ENCODE measurements around the gene ELOVL6. TPM values are rescaled to one million over a fixed set of nuclear protein-coding genes. Genes with fewer than 3 reads are reported as not detected.
"Not testable (repeated sequence)": the region's sequence is repeated elsewhere in the genome, so short reads cannot be mapped to it uniquely, and the experiment has no call there.

The ELOVL6 gene
- total RNA-seq, 2 experiments from 2014 or later = 1.6 to 2.9 TPM

- Histone ChIP-seq H3K4me3 (ENCODE audit: low read length) (no peak overlapping the region), H3K27me3 (ENCODE audit: control insufficient read depth in 1 of 2, insufficient read depth in 2 of 2, low read length in 2 of 2) (no peaks in the 10 kb centered on the region), H3K4me1 (ENCODE audit: insufficient read depth, low read length) (peaks cover 16% of the 10 kb centered on the region), H3K27ac (ENCODE audit: low read depth in 1 of 2, low read length in 2 of 2) (no peak overlapping the region), H3K36me3 (ENCODE audit: insufficient read depth, low read length) (no peaks in the 10 kb centered on the region), H3K9me3 (ENCODE audit: control insufficient read depth in 1 of 2, insufficient read depth in 1 of 2, low read length in 2 of 2) (no peaks in the 10 kb centered on the region)
- DNase-seq = no peak
- TF ChIP-seq CTCF (IDR thresholded peaks at IDR 0.05) = no peak
- H3K27ac Mint-ChIP-seq = no peak overlapping the region
- no peak for ATAC-seq (ENCODE audit: poor library complexity)
- POLR2A ChIA-PET = no interaction called here
- H3K4me1 Mint-ChIP-seq (ENCODE audit: low read depth) = peaks cover 21% of the 10 kb centered on the region
- no peaks in the 10 kb centered on the region for H3K9me3 Mint-ChIP-seq
- CTCF ChIA-PET = no interaction called here
- H3K27me3 Mint-ChIP-seq = no peaks in the 10 kb centered on the region
- H3K4me3 Mint-ChIP-seq = no peak overlapping the region
- intact Hi-C loops (cut with DNase I, micrococcal nuclease) = no loop called here
- H3K36me3 Mint-ChIP-seq (ENCODE audit: low read depth) = no peaks in the 10 kb centered on the region
These were observed 37.8 kb downstream of the ELOVL6 start for GRCh38 chr4:110160618-110161017.

GRCh38 chr4:110159541-110159940, 38.9 kb downstream of the ELOVL6 start:
- peaks cover 12% of the 10 kb centered on the region for H3K4me1 Mint-ChIP-seq (ENCODE audit: low read depth)
- Histone ChIP-seq H3K27ac (ENCODE audit: low read depth in 1 of 2, low read length in 2 of 2) (no peak overlapping the region), H3K36me3 (ENCODE audit: insufficient read depth, low read length) (no peaks in the 10 kb centered on the region), H3K4me3 (ENCODE audit: low read length) (no peak overlapping the region), H3K4me1 (ENCODE audit: insufficient read depth, low read length) (peaks cover 6% of the 10 kb centered on the region), H3K27me3 (ENCODE audit: control insufficient read depth in 1 of 2, insufficient read depth in 2 of 2, low read length in 2 of 2) (no peaks in the 10 kb centered on the region), H3K9me3 (ENCODE audit: control insufficient read depth in 1 of 2, insufficient read depth in 1 of 2, low read length in 2 of 2) (no peaks in the 10 kb centered on the region)
- intact Hi-C loops (cut with DNase I, micrococcal nuclease) = no loop called here
- no peak overlapping the region for H3K27ac Mint-ChIP-seq
- H3K27me3 Mint-ChIP-seq = no peaks in the 10 kb centered on the region
- no peak overlapping the region for H3K4me3 Mint-ChIP-seq
- no peak for TF ChIP-seq CTCF (IDR thresholded peaks at IDR 0.05)
- H3K9me3 Mint-ChIP-seq = no peaks in the 10 kb centered on the region
- no peaks in the 10 kb centered on the region for H3K36me3 Mint-ChIP-seq (ENCODE audit: low read depth)
- ChIA-PET CTCF (no interaction called here), POLR2A (no interaction called here)
- ATAC-seq (ENCODE audit: poor library complexity) (no peak), DNase-seq (no peak)

- intact Hi-C loops (cut with DNase I, micrococcal nuclease) = no loop called here
- no peak for DNase-seq
- no peak overlapping the region for H3K4me3 Mint-ChIP-seq
- no peak overlapping the region for H3K27ac Mint-ChIP-seq
- ChIA-PET POLR2A (no interaction called here), CTCF (no interaction called here)
- H3K36me3 ChIP-seq (ENCODE audit: insufficient read depth, low read length) = no peaks in the 10 kb centered on the region
- no peaks in the 10 kb centered on the region for H3K36me3 Mint-ChIP-seq (ENCODE audit: low read depth)
- no peaks in the 10 kb centered on the region for H3K9me3 ChIP-seq (ENCODE audit: control insufficient read depth in 1 of 2, insufficient read depth in 1 of 2, low read length in 2 of 2)
- no peak for TF ChIP-seq CTCF (IDR thresholded peaks at IDR 0.05)
- no peaks in the 10 kb centered on the region for H3K9me3 Mint-ChIP-seq
- no peak overlapping the region for H3K27ac ChIP-seq (ENCODE audit: low read depth in 1 of 2, low read length in 2 of 2)
- no peaks in the 10 kb centered on the region for H3K27me3 Mint-ChIP-seq
- H3K4me1 ChIP-seq (ENCODE audit: insufficient read depth, low read length) = no peaks in the 10 kb centered on the region
- ATAC-seq (ENCODE audit: poor library complexity) = no peak
- no peaks in the 10 kb centered on the region for H3K4me1 Mint-ChIP-seq (ENCODE audit: low read depth)
- H3K27me3 ChIP-seq (ENCODE audit: control insufficient read depth in 1 of 2, insufficient read depth in 2 of 2, low read length in 2 of 2) = no peaks in the 10 kb centered on the region
- H3K4me3 ChIP-seq (ENCODE audit: low read length) = no peak overlapping the region
These were observed 40.8 kb downstream of the ELOVL6 start for GRCh38 chr4:110157580-110157979.

- H3K36me3 ChIP-seq (ENCODE audit: insufficient read depth, low read length); H3K27me3 ChIP-seq (ENCODE audit: control insufficient read depth in 1 of 2, insufficient read depth in 2 of 2, low read length in 2 of 2); H3K9me3 Mint-ChIP-seq; DNase-seq; H3K27ac Mint-ChIP-seq; H3K4me3 Mint-ChIP-seq; CTCF ChIA-PET; intact Hi-C loops (cut with DNase I, micrococcal nuclease); H3K27me3 Mint-ChIP-seq; H3K36me3 Mint-ChIP-seq (ENCODE audit: low read depth); ATAC-seq (ENCODE audit: poor library complexity); H3K9me3 ChIP-seq (ENCODE audit: control insufficient read depth in 1 of 2, insufficient read depth in 1 of 2, low read length in 2 of 2); H3K4me3 ChIP-seq (ENCODE audit: low read length); H3K4me1 ChIP-seq (ENCODE audit: insufficient read depth, low read length); POLR2A ChIA-PET; H3K4me1 Mint-ChIP-seq (ENCODE audit: low read depth); H3K27ac ChIP-seq (ENCODE audit: low read depth in 1 of 2, low read length in 2 of 2): not testable (repeated sequence)
These were observed 41.2 kb downstream of the ELOVL6 start for GRCh38 chr4:110157166-110157565.
